ENCODE results near the gene POLR1A.

DNA sequence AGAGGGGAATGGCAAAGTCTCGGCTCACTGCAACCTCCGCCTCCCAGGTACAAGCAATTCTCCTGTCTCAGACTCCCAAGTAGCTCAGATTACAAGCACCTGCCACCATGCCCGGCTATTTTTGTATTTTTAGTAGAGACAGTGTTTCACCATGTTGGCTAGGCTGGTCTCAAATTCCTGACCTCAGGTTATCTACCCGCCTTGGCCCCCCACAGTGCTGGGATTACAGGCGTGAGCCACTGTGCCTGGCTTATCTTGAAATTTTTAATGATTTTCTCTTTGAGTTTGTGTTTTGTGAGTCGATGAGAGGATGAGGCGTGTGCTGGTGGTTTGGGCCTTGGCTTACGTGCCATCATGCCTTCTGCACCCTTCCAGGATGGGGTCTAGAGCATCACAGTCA is 115.6 kb downstream of the POLR1A start:
- TF ChIP-seq CTCF (IDR thresholded peaks at IDR 0.05; ENCODE audit: extremely low read depth in 1 of 2, insufficient read depth in 1 of 2, low read depth in 1 of 2, low read length in 2 of 2) (no peak), POLR2A (IDR thresholded peaks at IDR 0.05; ENCODE audit: low read depth, low read length) (no peak), EZH2 (IDR thresholded peaks at IDR 0.05; ENCODE audit: borderline replicate concordance, low read depth, low read length, severe bottlenecking) (no peak), JUN (IDR thresholded peaks at IDR 0.05; ENCODE audit: borderline replicate concordance, insufficient read depth, insufficient read length, low read depth) (no peak), FOS (IDR thresholded peaks at IDR 0.05; ENCODE audit: borderline replicate concordance, insufficient read depth, low read length) (no peak), POLR2AphosphoS5 (IDR thresholded peaks at IDR 0.05; ENCODE audit: insufficient read depth, low read depth, low read length) (no peak), GATA2 (IDR thresholded peaks at IDR 0.05; ENCODE audit: insufficient read depth, insufficient read length, low read depth, low read length) (no peak), MYC (IDR thresholded peaks at IDR 0.05; ENCODE audit: low read depth, low read length) (no peak)
- TF ChIP-seq, protein P1, sequence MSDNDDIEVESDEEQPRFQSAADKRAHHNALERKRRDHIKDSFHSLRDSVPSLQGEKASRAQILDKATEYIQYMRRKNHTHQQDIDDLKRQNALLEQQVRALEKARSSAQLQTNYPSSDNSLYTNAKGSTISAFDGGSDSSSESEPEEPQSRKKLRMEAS (IDR thresholded peaks at IDR 0.05; ENCODE audit: insufficient read depth, insufficient read length), result no peak

Measured in endothelial cell of umbilical vein (primary cell).